Liver (tissue), 9 donors: ENCODE results near the gene ERI3. TPM values are rescaled to one million over a fixed set of nuclear protein-coding genes. Genes with fewer than 3 reads are reported as not detected.

Source experiments
- DNase-seq: peaks from one replicate; pipeline ENCODE4 v3.0.0-alpha.2; 2017; ENCODE audit warnings: low spot score
- H3K27ac ChIP-seq, 2 donors: one replicate each; pipeline ENCODE4 v1.7.0; 2013; ENCODE audit warnings: inconsistent platforms in 2 of 2, low read length in 2 of 2, control low read depth in 1 of 2, low read depth in 1 of 2, mild to moderate bottlenecking in 1 of 2
- H3K27me3 ChIP-seq, 4 donors: one replicate each; pipeline versions ENCODE4 v1.6.1 to v1.7.0; 2013; ENCODE audit warnings: low read length in 3 of 4, inconsistent platforms in 1 of 4, mild to moderate bottlenecking in 1 of 4, moderate library complexity in 1 of 4; ENCODE audit not compliant: control insufficient read depth in 4 of 4, insufficient read depth in 4 of 4
- H3K36me3 ChIP-seq, 4 donors: one replicate each; pipeline versions ENCODE4 v1.6.1 to v1.7.0; 2013; ENCODE audit warnings: low read length in 3 of 4, mild to moderate bottlenecking in 3 of 4, low read depth in 1 of 4, moderate library complexity in 1 of 4; ENCODE audit not compliant: control insufficient read depth in 4 of 4, insufficient read depth in 3 of 4
- H3K4me1 ChIP-seq, 4 donors: one replicate each; pipeline versions ENCODE4 v1.6.1 to v1.7.0; 2013; ENCODE audit warnings: low read length in 3 of 4, mild to moderate bottlenecking in 3 of 4, moderate library complexity in 1 of 4; ENCODE audit not compliant: control insufficient read depth in 4 of 4, insufficient read depth in 4 of 4
- H3K4me3 ChIP-seq, 3 donors: one replicate each; pipeline versions ENCODE4 v1.6.1 to v1.7.0; 2013; ENCODE audit warnings: low read length in 3 of 3, control low read depth in 1 of 3, low read depth in 1 of 3, mild to moderate bottlenecking in 1 of 3
- H3K9ac ChIP-seq, 2 donors: one replicate each; pipeline ENCODE4 v1.7.0; 2013; ENCODE audit warnings: low read length in 2 of 2, mild to moderate bottlenecking in 2 of 2, moderate library complexity in 2 of 2, control low read depth in 1 of 2, low read depth in 1 of 2
- H3K9me3 ChIP-seq, 4 donors: one replicate each; pipeline versions ENCODE4 v1.6.1 to v1.7.0; 2013; ENCODE audit warnings: low read length in 3 of 4; ENCODE audit not compliant: control insufficient read depth in 4 of 4
- ATF3 ChIP-seq: IDR thresholded peaks from 2 replicates; pipeline ENCODE4 v1.6.1; 2016; ENCODE audit warnings: antibody characterized with exemption
- EGR1 ChIP-seq, 2 donors: IDR thresholded peaks; 2 replicates each; pipeline ENCODE4 v1.6.1; 2016 to 2018; ENCODE audit warnings: antibody characterized with exemption in 2 of 2, low read depth in 2 of 2
- FOXA1 ChIP-seq: IDR thresholded peaks from 2 replicates; pipeline ENCODE4 v1.6.1; 2016; ENCODE audit warnings: antibody characterized with exemption
- FOXA2 ChIP-seq: IDR thresholded peaks from 2 replicates; pipeline ENCODE4 v1.6.1; 2016; ENCODE audit warnings: antibody characterized with exemption
- HNF4A ChIP-seq, 2 donors: conservative IDR thresholded peaks; 2 replicates each; pipeline ENCODE4 v1.6.1; 2016; ENCODE audit warnings: antibody characterized with exemption in 2 of 2, mild to moderate bottlenecking in 2 of 2
- HNF4G ChIP-seq: IDR thresholded peaks from 2 replicates; pipeline ENCODE4 v1.6.1; 2016; ENCODE audit warnings: antibody characterized with exemption
- JUND ChIP-seq, 2 donors: IDR thresholded peaks; 2 replicates each; pipeline ENCODE4 v1.6.1; 2016; ENCODE audit warnings: antibody characterized with exemption in 2 of 2
- MAX ChIP-seq: IDR thresholded peaks from 2 replicates; pipeline ENCODE4 v1.6.1; 2016; ENCODE audit warnings: antibody characterized with exemption
- NR2F2 ChIP-seq: IDR thresholded peaks from 2 replicates; pipeline ENCODE4 v1.6.1; 2016; ENCODE audit warnings: antibody characterized with exemption
- RAD21 ChIP-seq, 2 donors: IDR thresholded peaks; 2 replicates each; pipeline ENCODE4 v1.6.1; 2016; ENCODE audit warnings: antibody characterized with exemption in 2 of 2, mild to moderate bottlenecking in 2 of 2
- REST ChIP-seq: IDR thresholded peaks from 2 replicates; pipeline ENCODE4 v1.6.1; 2016; ENCODE audit warnings: antibody characterized with exemption, mild to moderate bottlenecking
- RXRA ChIP-seq, 2 donors: IDR thresholded peaks; 2 replicates each; pipeline ENCODE4 v1.6.1; 2017 to 2018; ENCODE audit warnings: antibody characterized with exemption in 2 of 2, mild to moderate bottlenecking in 1 of 2
- SP1 ChIP-seq: IDR thresholded peaks from 2 replicates; pipeline ENCODE4 v1.6.1; 2018; ENCODE audit warnings: antibody characterized with exemption, mild to moderate bottlenecking
- TAF1 ChIP-seq: conservative IDR thresholded peaks from 2 replicates; pipeline ENCODE4 v1.6.1; 2016; ENCODE audit warnings: antibody characterized with exemption, mild to moderate bottlenecking
- YY1 ChIP-seq: IDR thresholded peaks from 2 replicates; pipeline ENCODE4 v1.6.1; 2016; ENCODE audit warnings: antibody characterized with exemption, mild to moderate bottlenecking
- ZBTB33 ChIP-seq: IDR thresholded peaks from 2 replicates; pipeline ENCODE4 v1.6.1; 2016; ENCODE audit warnings: antibody characterized with exemption
- WGBS: extraction: QIAGEN DNeasy Blood & Tissue Kit; methylation state at CpG from one replicate; pipeline ENCODE4 v1.1.7; 2013; 5-methylcytosine and 5-hydroxymethylcytosine counted together
- polyA plus RNA-seq, 2 donors: library from polyadenylated mRNA; stranded (reverse) in 1 of 2; unstranded in 1 of 2; fragments of 200-250 nt in 1 of 2; fragments of >200 nt in 1 of 2; fragmentation: Nextera tagmentation in 1 of 2; extraction: Ambion mirVana in 1 of 2; gene quantifications; one replicate each; pipeline versions ENCODE4 v1.2.1 to v1.2.3, GENCODE V29; 2013 to 2015
- total RNA-seq, 2 donors: library from RNA; depleted of rRNA; stranded (reverse); fragments of >200 nt; gene quantifications; one replicate each; pipeline ENCODE4 v1.2.3, GENCODE V29; 2014
- donor health status: healthy.
- donor health status: healthy.
- donor health status: healthy.
- donor health status: healthy.
- donor health status: healthy.

Gene ERI3
- total RNA-seq (10 to 100 TPM; 15.7 to 22.7 TPM), polyA plus RNA-seq (10 to 100 TPM; 20.0 to 23.8 TPM)

GRCh38 chr1:44354840-44355581 is at the start of gene ERI3:
ERI3 (minus strand) TSS chr1:44355257; CDS start chr1:44355026, 231 bp downstream.
- Histone ChIP-seq H3K9me3 (no peaks in the 10 kb centered on the region), H3K27ac (peak within 1 kb of the TSS; percentile 56 to 63), H3K27me3 (no peaks in the 10 kb centered on the region), H3K4me1 (peaks cover 3 to 12% (median 11%) of the 10 kb centered on the region in 4 donors), H3K4me3 (peak within 1 kb of the TSS; percentile 89 to 99 (median 91)), H3K9ac (peak within 1 kb of the TSS; percentile 25 to 48), H3K36me3 (no peaks in the 10 kb centered on the region)
- under 1% methylated on average over 65 of the region's 65 CpGs for WGBS
- TF ChIP-seq JUND (IDR thresholded peaks at IDR 0.05) (no peak), MAX (peak; percentile 36), YY1 (peak; percentile 98), RAD21 (IDR thresholded peaks at IDR 0.05) (no peak), TAF1 (no peak), HNF4A (conservative IDR thresholded peaks at IDR 0.05) (peak in 1 of 2 donors; percentile 22), REST (no peak), ZBTB33 (no peak), FOXA2 (no peak), SP1 (peak; percentile 93), FOXA1 (no peak), RXRA (IDR thresholded peaks at IDR 0.05) (no peak)
- peak; percentile 97 for DNase-seq

- H3K9ac ChIP-seq, result no peak overlapping the region
- TF ChIP-seq ATF3, result no peak
- TF ChIP-seq MAX, result no peak
- peak in 1 of 2 donors; percentile 54 for TF ChIP-seq RXRA (IDR thresholded peaks at IDR 0.05)
- TF ChIP-seq JUND (IDR thresholded peaks at IDR 0.05), result peak in 1 of 2 donors; percentile 27
- peak; percentile 83 to 88 for TF ChIP-seq HNF4A (conservative IDR thresholded peaks at IDR 0.05)
- TF ChIP-seq HNF4G, result peak; percentile 45
- TF ChIP-seq RAD21 (IDR thresholded peaks at IDR 0.05), result peak in 1 of 2 donors; percentile 20
- peak; percentile 49 for TF ChIP-seq FOXA2
- peak; percentile 32 for TF ChIP-seq FOXA1
- TF ChIP-seq SP1, result peak; percentile 50
- peak; percentile 61 for TF ChIP-seq ZBTB33
- no peak for TF ChIP-seq NR2F2
- no peak for TF ChIP-seq EGR1 (IDR thresholded peaks at IDR 0.05; ENCODE audit: low read depth in 2 of 2)
- peaks cover 0 to 10% (median 5%) of the 10 kb centered on the region in 4 donors for H3K27me3 ChIP-seq
- H3K9me3 ChIP-seq, result no peaks in the 10 kb centered on the region
- DNase-seq, result no peak
- H3K4me3 ChIP-seq, result no peak overlapping the region
- H3K36me3 ChIP-seq, result no peaks in the 10 kb centered on the region
- WGBS, result 61% methylated on average over 12 of the region's 12 CpGs
- H3K27ac ChIP-seq, result no peak overlapping the region
- H3K4me1 ChIP-seq, result peaks cover 6 to 23% (median 9%) of the 10 kb centered on the region in 4 donors
Observed at GRCh38 chr1:44401256-44402228, 46.5 kb upstream of the ERI3 start.
